Activated B cell treated with CpG ODN at 0.5 μM for 24 hours (primary cell): ENCODE results near the gene CHCHD6. TPM values are rescaled to one million over a fixed set of nuclear protein-coding genes. Genes with fewer than 3 reads are reported as not detected.

Source experiments
- ATAC-seq: fragments of 200-7000 bp; cut with Tn5 transposase; one replicate; pipeline ENCODE4 v1.10.0; 2021; ENCODE audit warnings: low read depth, mild to moderate bottlenecking, moderate library complexity
- CTCF ChIA-PET: fragments of 350-600 bp; sonication (Branson Sonifier 250); formaldehyde crosslinking; loops from one replicate; lab custom pipeline; 2021; ENCODE audit warnings: antibody characterized with exemption; lab: Charles Lee
- POLR2A ChIA-PET: fragments of 350-600 bp; sonication (Branson Sonifier 250); formaldehyde crosslinking; loops from one replicate; lab custom pipeline; 2021; ENCODE audit warnings: antibody characterized with exemption; lab: Charles Lee
- DNase-seq: peaks from one replicate; pipeline ENCODE4 v3.0.0; 2022
- H3K27ac Mint-ChIP-seq: one replicate; pipeline ENCODE4 v1.8.0; 2020; ENCODE audit warnings: mixed read lengths
- H3K27me3 Mint-ChIP-seq: one replicate; pipeline ENCODE4 v1.8.0; 2021; ENCODE audit warnings: mixed read lengths
- H3K36me3 Mint-ChIP-seq: one replicate; pipeline ENCODE4 v1.8.0; 2021; ENCODE audit warnings: low read depth, mixed read lengths
- H3K4me1 Mint-ChIP-seq: one replicate; pipeline ENCODE4 v1.8.0; 2021; ENCODE audit warnings: mixed read lengths
- H3K4me3 Mint-ChIP-seq: one replicate; pipeline ENCODE4 v1.8.0; 2020; ENCODE audit warnings: mild to moderate bottlenecking, mixed read lengths
- H3K9me3 Mint-ChIP-seq: one replicate; pipeline ENCODE4 v1.8.0; 2020; ENCODE audit warnings: mixed read lengths
- intact Hi-C: fragments of 100-400 bp; cut with micrococcal nuclease; formaldehyde crosslinking; loops from one replicate; pipeline ENCODE4 v1.15.1; 2024
- total RNA-seq: library from RNA; stranded (reverse); gene quantifications from 2 replicates; pipeline ENCODE4 v1.2.3, GENCODE V29; 2022
- TF ChIP-seq, protein P1 (sequence below): fragments of 200-600 bp; IDR thresholded peaks from one replicate; pipeline ENCODE4 v1.8.0; 2022; ENCODE audit warnings: antibody characterized with exemption, mild to moderate bottlenecking

Gene CHCHD6
- total RNA-seq, 1 donor from 2014 or later: 10.0 TPM

DNA sequence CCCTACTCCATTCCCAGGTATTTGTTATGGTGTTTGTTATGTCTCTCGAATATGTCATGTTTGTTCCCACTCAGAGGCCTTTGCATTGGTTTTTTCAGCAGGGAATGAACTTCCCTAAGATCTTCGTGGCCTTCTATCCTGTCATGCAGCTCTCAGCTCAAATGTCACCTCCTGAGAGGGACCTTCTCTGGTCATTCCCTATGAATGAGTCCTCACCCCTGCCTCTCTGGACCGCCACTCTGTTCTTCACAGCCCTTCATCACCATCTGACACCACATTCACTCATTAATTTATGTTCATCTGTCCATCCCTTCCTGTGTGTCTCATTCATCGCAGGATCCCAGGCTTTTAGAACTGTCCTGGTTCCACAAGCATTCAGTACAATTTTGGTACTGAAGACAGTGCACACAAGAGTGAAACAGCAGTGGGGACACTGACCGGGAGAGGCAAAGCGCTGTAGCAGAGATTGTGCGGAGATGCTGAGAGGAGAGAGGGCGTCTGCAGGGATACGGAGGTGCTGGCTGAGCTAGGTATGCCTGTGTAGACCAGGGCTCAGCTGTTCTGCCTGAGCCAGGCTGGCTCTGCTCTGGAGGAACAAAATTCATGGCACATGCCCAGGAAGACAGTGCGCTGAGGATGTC, 132.3 kb downstream of the CHCHD6 start:
- no peaks in the 10 kb centered on the region for H3K9me3 Mint-ChIP-seq
- ATAC-seq: no peak
- intact Hi-C loops: no loop called here
- no peak for DNase-seq
- TF ChIP-seq, protein P1, sequence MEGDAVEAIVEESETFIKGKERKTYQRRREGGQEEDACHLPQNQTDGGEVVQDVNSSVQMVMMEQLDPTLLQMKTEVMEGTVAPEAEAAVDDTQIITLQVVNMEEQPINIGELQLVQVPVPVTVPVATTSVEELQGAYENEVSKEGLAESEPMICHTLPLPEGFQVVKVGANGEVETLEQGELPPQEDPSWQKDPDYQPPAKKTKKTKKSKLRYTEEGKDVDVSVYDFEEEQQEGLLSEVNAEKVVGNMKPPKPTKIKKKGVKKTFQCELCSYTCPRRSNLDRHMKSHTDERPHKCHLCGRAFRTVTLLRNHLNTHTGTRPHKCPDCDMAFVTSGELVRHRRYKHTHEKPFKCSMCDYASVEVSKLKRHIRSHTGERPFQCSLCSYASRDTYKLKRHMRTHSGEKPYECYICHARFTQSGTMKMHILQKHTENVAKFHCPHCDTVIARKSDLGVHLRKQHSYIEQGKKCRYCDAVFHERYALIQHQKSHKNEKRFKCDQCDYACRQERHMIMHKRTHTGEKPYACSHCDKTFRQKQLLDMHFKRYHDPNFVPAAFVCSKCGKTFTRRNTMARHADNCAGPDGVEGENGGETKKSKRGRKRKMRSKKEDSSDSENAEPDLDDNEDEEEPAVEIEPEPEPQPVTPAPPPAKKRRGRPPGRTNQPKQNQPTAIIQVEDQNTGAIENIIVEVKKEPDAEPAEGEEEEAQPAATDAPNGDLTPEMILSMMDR: no peak
- H3K4me3 Mint-ChIP-seq: no peak overlapping the region
- CTCF ChIA-PET: no interaction called here
- H3K27me3 Mint-ChIP-seq: no peaks in the 10 kb centered on the region
- H3K27ac Mint-ChIP-seq: no peak overlapping the region
- no peaks in the 10 kb centered on the region for H3K4me1 Mint-ChIP-seq
- H3K36me3 Mint-ChIP-seq: peaks cover 2% of the 10 kb centered on the region
- POLR2A ChIA-PET: no interaction called here

DNA sequence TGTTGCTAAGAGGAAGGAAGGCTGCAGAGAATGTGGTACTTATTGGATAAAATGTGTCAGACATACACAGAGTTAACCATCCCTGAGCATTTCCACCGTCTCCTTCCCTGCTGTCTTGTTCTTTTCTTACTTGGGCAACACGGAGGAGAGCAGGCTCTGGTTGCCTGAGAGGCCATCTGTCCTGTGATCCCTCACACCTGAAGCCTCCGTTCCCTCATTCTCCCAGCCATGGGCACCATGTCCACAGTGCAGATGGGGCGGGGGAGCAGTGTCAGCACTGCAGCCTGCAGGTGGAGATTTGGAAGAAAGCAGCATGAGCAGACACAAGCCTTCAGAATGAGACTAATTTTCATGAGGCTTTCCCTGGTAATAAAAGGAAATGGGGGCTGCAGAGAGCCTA, 133.7 kb downstream of the CHCHD6 start:
- TF ChIP-seq, protein P1: no peak
- ChIA-PET CTCF (no interaction called here), POLR2A (no interaction called here)
- ATAC-seq: no peak
- H3K9me3 Mint-ChIP-seq: no peaks in the 10 kb centered on the region
- H3K4me1 Mint-ChIP-seq: no peaks in the 10 kb centered on the region
- no peak overlapping the region for H3K27ac Mint-ChIP-seq
- intact Hi-C loops: no loop called here
- no peaks in the 10 kb centered on the region for H3K36me3 Mint-ChIP-seq
- DNase-seq: no peak
- H3K27me3 Mint-ChIP-seq: no peaks in the 10 kb centered on the region
- no peak overlapping the region for H3K4me3 Mint-ChIP-seq

DNA sequence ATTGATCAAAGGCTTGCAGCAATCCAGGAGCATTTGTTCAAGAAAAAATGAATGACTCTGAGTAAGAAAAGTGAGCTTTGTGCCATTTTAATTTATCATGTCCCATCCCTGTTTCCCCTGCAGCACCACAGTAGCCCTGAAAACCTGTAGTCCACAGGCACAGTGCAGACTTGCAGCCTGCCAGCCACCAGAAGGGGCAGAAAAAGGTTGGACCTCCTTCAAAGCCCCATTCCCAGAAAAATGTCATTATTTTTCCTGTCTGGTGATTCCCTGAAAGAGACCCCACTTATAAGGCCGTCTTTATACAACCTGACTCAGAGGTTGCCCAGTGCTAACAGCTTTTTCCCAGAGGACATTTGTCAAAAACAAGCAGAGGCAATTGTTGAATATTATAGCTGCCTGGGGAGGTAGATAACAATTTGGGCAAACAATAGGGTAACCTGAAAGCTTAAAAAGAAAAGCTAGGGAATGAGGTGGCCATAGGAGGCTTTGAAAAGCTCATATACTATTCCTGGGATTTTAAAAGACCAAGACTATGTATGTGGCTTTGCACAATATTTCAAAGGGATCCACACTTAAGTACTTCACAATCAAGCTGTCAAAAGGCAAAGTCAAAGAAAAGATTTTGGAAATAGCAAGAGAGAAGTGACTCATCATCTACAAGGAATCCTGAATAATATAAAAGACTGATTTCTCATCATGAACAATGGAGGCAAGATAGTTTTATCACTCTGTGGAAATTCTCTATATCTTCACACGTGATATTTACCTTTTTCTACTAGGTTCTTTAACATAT, 142.1 kb downstream of the CHCHD6 start:
- H3K27ac Mint-ChIP-seq: no peak overlapping the region
- no peaks in the 10 kb centered on the region for H3K27me3 Mint-ChIP-seq
- no peaks in the 10 kb centered on the region for H3K9me3 Mint-ChIP-seq
- H3K4me3 Mint-ChIP-seq: no peak overlapping the region
- ATAC-seq: no peak
- no peak for DNase-seq
- ChIA-PET POLR2A (no interaction called here), CTCF (interaction anchor here (0.6 kb wide), 1 partner anchor 24 kb away, joined by 3 read pairs; no protein-coding TSS in a partner anchor)
- TF ChIP-seq, protein P1: no peak
- no peaks in the 10 kb centered on the region for H3K36me3 Mint-ChIP-seq
- intact Hi-C loops: no loop called here
- H3K4me1 Mint-ChIP-seq: no peaks in the 10 kb centered on the region

DNA sequence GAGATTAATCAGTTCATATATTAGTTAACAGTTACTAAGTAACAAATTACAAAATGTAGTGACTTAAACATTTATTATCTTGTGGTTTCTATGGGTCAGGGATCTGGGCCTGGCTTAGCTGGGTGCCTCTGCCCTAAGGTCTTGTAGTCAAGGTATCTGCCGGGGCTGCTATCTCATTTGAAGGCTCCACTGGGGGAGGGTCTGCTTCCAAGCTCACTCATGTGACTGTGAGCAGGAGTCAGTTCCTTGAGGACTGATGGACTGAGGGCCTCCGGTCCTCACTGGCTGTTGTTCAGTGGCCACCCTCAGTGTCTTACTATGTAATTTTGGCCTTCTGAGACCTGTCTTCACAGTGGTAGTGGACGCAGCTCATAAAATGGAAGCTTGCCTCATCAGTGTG, 143.0 kb downstream of the CHCHD6 start:
- H3K4me3 Mint-ChIP-seq: no peak overlapping the region
- no peak for DNase-seq
- no peaks in the 10 kb centered on the region for H3K4me1 Mint-ChIP-seq
- intact Hi-C loops: no loop called here
- no peaks in the 10 kb centered on the region for H3K9me3 Mint-ChIP-seq
- TF ChIP-seq, protein P1: no peak
- ChIA-PET POLR2A (no interaction called here), CTCF (no interaction called here)
- H3K27ac Mint-ChIP-seq: no peak overlapping the region
- H3K36me3 Mint-ChIP-seq: no peaks in the 10 kb centered on the region
- H3K27me3 Mint-ChIP-seq: no peaks in the 10 kb centered on the region
- ATAC-seq: no peak

DNA sequence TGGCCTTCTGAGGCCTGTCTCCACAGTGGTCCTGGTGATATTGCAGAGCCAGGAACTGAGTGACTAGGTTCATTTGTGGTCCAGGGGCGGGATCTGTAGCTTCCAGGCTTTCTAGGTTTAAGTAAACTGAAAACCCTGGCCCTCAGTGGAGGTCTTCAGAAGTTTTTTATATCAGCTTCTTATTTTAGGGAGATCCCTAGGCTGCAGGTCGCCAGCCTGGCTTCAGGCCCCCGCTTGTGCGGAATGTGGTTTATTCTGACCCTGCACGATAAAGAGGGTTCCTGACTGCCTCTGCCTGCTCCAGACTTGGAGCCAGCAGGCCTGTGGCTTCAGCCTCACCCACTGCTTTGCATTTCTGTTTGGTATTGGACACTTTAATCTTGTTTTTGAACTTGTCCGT, 145.0 kb downstream of the CHCHD6 start:
- intact Hi-C loops: no loop called here
- Mint-ChIP-seq H3K27me3 (no peaks in the 10 kb centered on the region), H3K4me3 (no peak overlapping the region), H3K27ac (no peak overlapping the region), H3K9me3 (no peaks in the 10 kb centered on the region), H3K36me3 (peaks cover 6% of the 10 kb centered on the region), H3K4me1 (no peaks in the 10 kb centered on the region)
- ChIA-PET CTCF (no interaction called here), POLR2A (no interaction called here)
- ATAC-seq (no peak), DNase-seq (no peak)
- TF ChIP-seq, protein P1: no peak
